Measurements from ENCODE around the gene ALDH1B1. TPM values are rescaled to one million over a fixed set of nuclear protein-coding genes. Genes with fewer than 3 reads are reported as not detected.
"Not testable (repeated sequence)": the region's sequence is repeated elsewhere in the genome, so short reads cannot be mapped to it uniquely, and the experiment has no call there.

The ALDH1B1 gene
- total and polyA plus RNA-seq, 2 donors = 51.0 to 239 TPM

DNA sequence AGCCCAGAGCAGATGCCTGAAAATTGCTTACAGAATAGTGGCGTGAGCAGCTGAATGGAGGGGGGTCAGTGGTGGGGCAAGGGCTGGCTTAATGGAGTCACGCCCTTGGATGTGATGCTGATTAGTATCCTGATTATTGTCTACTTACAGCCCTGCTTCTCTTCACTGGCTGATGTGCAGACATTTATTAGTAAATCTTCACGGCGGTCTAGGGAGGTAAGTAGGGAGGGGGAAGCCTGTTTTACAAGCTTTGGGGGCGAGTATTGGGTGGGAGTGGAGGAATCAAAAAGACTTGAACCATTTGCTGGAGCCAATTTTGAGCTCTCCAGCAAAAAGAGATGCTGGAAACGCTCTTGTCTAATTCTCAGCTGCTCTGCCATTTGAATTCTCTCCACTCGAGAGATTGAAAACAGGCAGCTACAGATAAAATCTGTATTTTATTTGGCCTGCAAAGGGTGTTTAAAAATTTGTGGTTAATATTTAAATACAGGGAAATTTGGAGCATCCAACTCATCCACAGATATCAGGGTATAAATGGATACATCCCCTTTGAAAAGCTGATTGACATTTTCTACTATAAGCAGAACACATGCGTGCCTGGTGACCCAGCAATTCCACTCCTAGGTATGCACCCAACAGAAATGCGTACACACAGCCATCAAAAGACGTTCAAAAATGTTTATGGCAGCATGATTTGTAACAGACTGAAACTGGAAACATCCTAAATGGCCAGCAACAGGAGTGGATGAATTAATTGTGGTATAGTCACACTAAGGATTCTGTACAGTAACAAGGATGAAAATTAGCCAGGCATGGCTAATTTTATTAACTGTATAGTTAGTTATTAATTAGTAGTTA, 19.5 kb upstream of the ALDH1B1 start:
- H3K4me1 ChIP-seq (ENCODE audit: insufficient read depth) = no peaks in the 10 kb centered on the region
- 33% methylated on average over 10 of the region's 10 CpGs for WGBS
- H3K36me3 ChIP-seq (ENCODE audit: insufficient read depth) = no peaks in the 10 kb centered on the region
- no peak overlapping the region for H3K27ac ChIP-seq (ENCODE audit: low read depth)
- DNase-seq (ENCODE audit: extremely low spot score) = peak; percentile 79
- no peak overlapping the region for H3K4me3 ChIP-seq (ENCODE audit: low read depth, low read length)

DNA sequence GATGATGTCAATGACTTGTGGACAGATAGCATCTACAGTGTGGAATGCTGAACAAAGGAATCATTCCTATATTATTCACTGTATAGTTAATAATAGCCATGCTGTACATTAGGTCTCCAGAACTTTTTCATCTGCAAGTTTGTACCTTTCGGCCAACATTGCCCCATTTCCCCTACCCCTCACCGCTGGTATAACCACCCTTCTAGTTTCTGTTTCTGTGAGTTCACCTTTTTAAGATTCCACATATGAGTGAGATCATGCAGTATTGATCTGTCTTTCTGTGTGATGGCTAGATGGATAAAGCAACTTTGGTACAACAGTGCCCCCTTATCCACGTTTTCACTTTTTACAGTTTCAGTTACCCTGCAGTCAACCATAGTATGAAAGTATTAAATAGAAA, 18.8 kb upstream of the ALDH1B1 start:
- WGBS = 75% methylated on average over 3 of the region's 3 CpGs
- no peak overlapping the region for H3K27ac ChIP-seq (ENCODE audit: low read depth)
- DNase-seq (ENCODE audit: extremely low spot score) = no peak
- no peaks in the 10 kb centered on the region for H3K36me3 ChIP-seq (ENCODE audit: insufficient read depth)
- no peaks in the 10 kb centered on the region for H3K4me1 ChIP-seq (ENCODE audit: insufficient read depth)
- no peak overlapping the region for H3K4me3 ChIP-seq (ENCODE audit: low read depth, low read length)

DNA sequence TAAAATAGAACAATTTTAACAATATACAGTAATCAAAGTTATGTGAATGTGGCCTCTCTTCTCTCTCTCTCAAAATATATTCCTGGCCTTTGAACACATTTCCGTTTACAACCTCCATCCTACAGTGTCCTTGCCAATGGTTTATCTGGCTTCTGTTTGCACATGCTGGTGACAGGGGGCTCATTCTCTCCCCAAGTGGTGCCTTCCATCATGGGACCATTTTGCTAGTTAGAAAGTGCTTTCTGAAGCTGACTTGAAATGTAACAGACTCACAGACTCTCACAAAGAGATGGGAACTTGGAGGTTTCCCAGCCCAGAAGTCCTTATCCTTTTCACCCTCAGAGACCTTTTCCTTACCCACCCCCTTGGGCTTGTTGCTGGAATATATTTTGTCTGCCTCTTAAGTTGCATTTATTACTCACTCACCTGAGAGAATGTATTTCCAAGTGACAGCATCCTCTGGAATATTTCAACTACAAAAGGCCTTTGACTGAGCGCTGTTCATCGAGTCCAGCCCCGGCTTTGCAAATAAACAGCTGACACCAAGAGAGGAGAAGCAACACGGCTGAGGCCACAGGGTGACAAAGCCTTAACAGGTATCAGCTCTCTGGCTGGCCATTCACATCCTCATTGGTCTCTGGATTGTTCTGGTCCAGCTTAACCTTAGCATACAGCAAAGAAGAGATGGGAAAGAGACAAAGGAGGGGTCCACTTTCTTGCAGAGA, 17.5 kb upstream of the ALDH1B1 start:
- Histone ChIP-seq H3K27ac (ENCODE audit: low read depth) (no peak overlapping the region), H3K36me3 (ENCODE audit: insufficient read depth) (no peaks in the 10 kb centered on the region), H3K4me3 (ENCODE audit: low read depth, low read length) (no peak overlapping the region), H3K4me1 (ENCODE audit: insufficient read depth) (no peaks in the 10 kb centered on the region)
- no peak for DNase-seq (ENCODE audit: extremely low spot score)
- WGBS = 57% methylated on average over 5 of the region's 5 CpGs

DNA sequence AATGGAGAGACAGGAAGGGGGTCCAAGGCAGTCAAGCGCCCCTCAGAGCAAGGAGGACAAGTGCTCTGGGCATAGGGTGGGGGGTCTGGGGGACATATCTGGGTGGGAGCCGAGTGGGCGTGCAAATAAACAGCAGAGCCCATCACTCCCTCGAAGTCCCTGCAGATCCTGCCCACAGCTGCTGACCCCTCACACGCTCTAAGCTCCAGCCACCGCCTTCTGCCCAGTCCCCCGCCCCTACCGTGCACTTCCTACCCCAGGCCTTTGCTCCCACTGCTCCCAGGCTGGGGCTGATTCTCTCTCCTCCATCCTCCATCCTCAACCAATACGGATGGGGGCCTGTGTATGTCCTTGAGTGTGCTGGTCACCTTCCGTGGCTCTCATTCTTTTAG, 16.9 kb upstream of the ALDH1B1 start:
- no peak overlapping the region for H3K4me3 ChIP-seq (ENCODE audit: low read depth, low read length)
- no peaks in the 10 kb centered on the region for H3K36me3 ChIP-seq (ENCODE audit: insufficient read depth)
- WGBS = 82% methylated on average over 10 of the region's 10 CpGs
- no peak overlapping the region for H3K27ac ChIP-seq (ENCODE audit: low read depth)
- H3K4me1 ChIP-seq (ENCODE audit: insufficient read depth) = no peaks in the 10 kb centered on the region
- no peak for DNase-seq (ENCODE audit: extremely low spot score)

DNA sequence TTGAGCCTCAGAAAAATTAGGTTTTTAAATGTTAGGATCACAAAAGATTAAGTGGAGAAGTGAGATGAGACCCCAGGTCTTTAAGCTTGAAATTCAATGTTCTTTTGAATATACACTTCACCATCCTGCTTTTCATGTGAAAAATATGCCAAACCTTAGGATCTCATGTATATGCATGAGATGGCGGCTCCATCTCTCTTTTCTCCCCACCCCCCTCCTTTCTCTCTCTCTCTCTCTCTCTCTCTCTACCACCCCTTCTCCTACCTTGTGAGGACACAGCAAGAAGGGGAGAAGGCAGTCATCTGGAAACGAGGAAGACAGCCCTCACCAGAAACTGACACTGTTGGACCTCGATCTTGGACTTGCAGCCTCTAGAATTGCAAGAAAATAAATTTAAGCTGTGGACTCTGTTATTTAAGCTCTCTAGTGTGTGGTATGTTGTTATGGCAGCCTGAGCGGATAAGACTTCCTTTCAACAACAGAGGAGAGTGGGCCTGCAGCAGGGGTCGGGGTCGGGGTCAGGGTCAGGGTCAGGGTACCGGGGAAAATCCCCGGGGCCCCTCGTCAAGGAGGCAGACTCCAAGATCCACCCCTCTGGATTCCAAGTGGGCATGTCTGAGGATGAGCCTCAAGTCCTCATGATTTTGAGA, 16.4 kb upstream of the ALDH1B1 start:
- no peaks in the 10 kb centered on the region for H3K36me3 ChIP-seq (ENCODE audit: insufficient read depth)
- H3K4me3 ChIP-seq (ENCODE audit: low read depth, low read length) = no peak overlapping the region
- DNase-seq (ENCODE audit: extremely low spot score) = no peak
- no peaks in the 10 kb centered on the region for H3K4me1 ChIP-seq (ENCODE audit: insufficient read depth)
- WGBS = 57% methylated on average over 9 of the region's 9 CpGs
- H3K27ac ChIP-seq (ENCODE audit: low read depth) = no peak overlapping the region

DNA sequence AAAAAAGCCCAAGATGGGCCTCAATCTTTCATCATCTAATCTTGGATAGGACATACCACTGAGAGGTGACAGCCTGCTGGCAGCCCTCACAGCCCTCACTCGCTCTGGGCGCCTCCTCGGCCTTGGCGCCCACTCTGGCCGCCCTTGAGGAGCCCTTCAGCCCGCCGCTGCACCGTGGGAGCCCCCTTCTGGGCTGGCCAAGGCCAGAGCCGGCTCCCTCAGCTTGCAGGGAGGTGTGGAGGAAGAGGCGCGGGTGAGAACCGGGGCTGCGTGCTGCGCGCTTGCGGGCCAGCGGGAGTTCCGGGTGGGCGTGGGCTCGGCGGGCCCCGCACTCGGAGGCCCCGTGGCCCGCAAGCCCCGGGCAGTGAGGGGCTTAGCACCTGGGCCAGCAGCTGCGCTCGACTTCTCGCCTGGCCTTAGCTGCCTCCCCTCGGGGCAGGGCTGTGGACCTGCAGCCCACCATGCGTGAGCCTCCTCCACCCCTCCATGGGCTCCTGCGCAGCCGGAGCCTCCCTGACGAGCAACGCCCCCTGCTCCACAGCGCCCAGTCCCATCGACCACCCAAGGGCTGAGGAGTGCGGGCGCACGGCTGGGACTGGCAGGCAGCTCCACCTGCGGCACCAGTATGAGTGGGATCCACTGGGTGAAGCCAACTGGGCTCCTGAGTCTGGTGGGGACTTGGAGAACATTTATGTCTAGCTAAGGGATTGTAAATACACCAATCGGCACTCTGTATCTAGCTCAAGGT, 15.0 kb upstream of the ALDH1B1 start:
- H3K27ac ChIP-seq (ENCODE audit: low read depth) = not testable (repeated sequence)
- WGBS = 96% methylated on average over 42 of the region's 42 CpGs

DNA sequence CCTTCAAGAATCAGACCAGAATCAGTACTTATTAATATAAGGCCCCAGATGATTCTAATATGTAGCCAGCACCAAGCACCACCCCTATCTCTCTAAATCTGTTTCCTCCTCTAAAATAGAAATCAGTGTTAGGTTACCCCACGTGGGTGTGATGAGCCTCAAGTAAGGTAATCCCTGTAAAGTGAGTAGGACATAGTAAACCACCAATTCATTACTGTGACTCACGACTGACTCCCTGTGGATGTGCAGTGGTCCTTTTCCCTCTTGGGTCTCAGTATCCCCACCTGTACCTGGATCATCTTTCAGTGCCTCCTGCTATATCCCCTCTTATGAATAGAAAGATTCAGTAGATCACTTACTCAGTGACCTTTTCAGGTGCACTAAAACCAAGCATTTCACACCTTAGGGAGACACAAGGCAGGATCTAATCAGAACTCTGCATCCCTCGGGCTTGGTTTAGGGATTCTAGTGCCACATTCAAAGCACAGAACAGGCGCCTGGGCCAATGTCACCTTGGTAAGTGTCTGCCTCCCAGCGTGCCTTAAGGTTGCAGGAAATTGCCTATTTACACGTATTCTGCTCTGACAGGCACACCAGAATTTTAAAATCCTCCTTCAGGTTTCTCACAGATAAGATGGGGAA, 12.2 kb upstream of the ALDH1B1 start:
- H3K4me1 ChIP-seq (ENCODE audit: insufficient read depth) = no peaks in the 10 kb centered on the region
- H3K36me3 ChIP-seq (ENCODE audit: insufficient read depth) = no peaks in the 10 kb centered on the region
- DNase-seq (ENCODE audit: extremely low spot score) = no peak
- peak overlapping the region; percentile 18 for H3K27ac ChIP-seq (ENCODE audit: low read depth)
- 77% methylated on average over 6 of the region's 6 CpGs for WGBS
- no peak overlapping the region for H3K4me3 ChIP-seq (ENCODE audit: low read depth, low read length)

More for the DNA sequence above, 15.0 kb upstream of the ALDH1B1 start:
- DNase-seq (ENCODE audit: extremely low spot score); H3K4me3 ChIP-seq (ENCODE audit: low read depth, low read length); H3K36me3 ChIP-seq (ENCODE audit: insufficient read depth); H3K4me1 ChIP-seq (ENCODE audit: insufficient read depth): not testable (repeated sequence)

DNA sequence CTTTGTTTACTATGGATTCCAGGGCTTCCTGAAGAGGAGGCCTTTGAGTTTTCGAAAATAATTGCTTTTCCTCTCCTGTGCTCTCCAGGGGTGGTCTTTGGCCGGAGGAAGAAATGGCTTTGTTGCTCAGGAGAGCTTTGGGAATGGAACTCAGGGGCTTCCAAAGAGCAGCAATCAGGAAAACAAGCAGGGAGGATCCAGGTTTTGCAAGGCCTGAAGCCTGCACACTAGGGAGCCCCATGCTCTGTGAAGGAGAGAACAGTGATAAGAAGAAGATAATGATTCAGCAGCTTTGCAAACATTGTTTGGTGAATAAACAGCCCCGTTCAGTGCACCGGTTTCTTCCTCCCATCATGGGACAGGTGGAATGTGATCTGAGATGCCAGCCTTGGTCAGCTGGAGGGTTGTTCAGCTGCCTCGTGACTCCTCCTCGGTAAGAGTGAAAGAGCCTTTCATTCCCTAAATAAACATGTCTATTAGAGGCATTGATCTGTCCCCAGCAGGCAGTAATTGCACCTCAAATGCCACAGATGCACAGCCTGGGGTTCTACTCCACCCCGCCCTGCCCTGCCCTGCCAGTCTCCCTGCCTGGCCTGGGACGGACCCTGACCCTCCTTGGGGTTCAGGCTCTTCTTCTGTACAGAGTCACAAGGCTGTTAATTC, 11.5 kb upstream of the ALDH1B1 start:
- Histone ChIP-seq H3K27ac (ENCODE audit: low read depth) (no peak overlapping the region), H3K4me1 (ENCODE audit: insufficient read depth) (no peaks in the 10 kb centered on the region), H3K4me3 (ENCODE audit: low read depth, low read length) (no peak overlapping the region), H3K36me3 (ENCODE audit: insufficient read depth) (no peaks in the 10 kb centered on the region)
- WGBS = 46% methylated on average over 8 of the region's 8 CpGs
- no peak for DNase-seq (ENCODE audit: extremely low spot score)

DNA sequence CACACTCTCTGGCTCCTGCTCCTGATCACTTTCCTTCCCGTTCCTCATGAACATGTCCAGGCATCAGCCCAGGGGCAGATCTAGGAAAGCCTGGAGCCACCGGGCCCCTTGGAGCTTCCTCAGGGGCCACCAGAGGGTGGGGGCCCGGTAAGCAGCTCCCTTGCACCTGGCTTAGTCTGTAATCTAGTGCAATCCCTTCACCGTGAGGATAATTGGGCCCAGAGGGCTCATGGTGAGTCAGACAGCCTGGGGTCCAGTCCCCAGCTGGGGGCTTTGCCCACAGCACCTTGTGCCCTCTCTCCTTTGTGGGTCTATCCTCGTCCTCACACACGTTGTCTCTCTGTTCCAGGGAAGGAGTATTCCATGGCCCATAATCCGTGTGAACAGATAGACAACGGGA, 10.4 kb upstream of the ALDH1B1 start:
- no peaks in the 10 kb centered on the region for H3K36me3 ChIP-seq (ENCODE audit: insufficient read depth)
- no peak for DNase-seq (ENCODE audit: extremely low spot score)

DNA sequence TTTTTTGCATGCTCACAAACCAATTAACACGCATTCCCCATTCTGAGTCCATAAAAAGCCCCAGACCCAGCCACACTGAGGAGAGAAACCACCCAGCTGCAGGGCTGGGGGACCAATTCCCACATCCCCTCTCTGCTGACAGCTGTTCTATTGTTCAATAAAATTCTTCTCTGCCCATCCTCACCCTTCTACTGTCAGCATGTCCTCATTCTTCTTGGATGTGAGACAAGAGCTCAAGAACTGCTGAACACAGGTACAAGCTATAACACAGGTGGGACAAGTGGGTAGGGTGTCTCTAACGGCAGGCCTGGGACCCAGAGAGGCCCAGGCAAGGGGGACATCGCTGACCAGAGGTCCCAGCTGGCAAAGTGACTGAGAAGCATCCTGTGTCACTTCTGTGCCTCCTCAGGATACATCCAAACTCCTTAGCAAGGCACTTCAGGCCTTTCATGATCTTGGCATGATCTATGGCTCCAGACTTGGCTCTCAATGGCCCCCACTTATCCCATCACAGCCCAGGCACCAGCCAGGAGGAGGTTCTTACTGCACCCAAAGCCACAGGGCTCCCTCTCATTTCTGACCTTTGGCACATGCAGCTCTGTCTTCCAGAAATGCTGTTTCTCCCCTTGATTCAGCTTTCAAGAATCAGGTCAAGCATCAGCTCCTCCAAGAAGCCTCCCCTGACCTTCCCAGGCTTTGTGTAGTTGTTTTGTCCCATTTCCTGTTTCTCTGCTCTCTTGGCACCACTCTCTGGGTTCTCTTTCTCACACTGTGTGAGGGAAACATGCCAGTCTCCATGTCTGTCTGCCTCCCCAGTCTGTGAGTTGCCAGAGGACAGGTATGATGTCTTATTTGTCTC, 7.3 kb upstream of the ALDH1B1 start:
- Histone ChIP-seq H3K4me3 (ENCODE audit: low read depth, low read length) (no peak overlapping the region), H3K36me3 (ENCODE audit: insufficient read depth) (no peaks in the 10 kb centered on the region), H3K27ac (ENCODE audit: low read depth) (no peak overlapping the region), H3K4me1 (ENCODE audit: insufficient read depth) (no peaks in the 10 kb centered on the region)
- no peak for DNase-seq (ENCODE audit: extremely low spot score)
- 86% methylated on average over 3 of the region's 3 CpGs for WGBS

More for the DNA sequence above, 10.4 kb upstream of the ALDH1B1 start:
- 86% methylated on average over 8 of the region's 8 CpGs for WGBS
- Histone ChIP-seq H3K4me3 (ENCODE audit: low read depth, low read length) (no peak overlapping the region), H3K4me1 (ENCODE audit: insufficient read depth) (no peaks in the 10 kb centered on the region), H3K27ac (ENCODE audit: low read depth) (no peak overlapping the region)

DNA sequence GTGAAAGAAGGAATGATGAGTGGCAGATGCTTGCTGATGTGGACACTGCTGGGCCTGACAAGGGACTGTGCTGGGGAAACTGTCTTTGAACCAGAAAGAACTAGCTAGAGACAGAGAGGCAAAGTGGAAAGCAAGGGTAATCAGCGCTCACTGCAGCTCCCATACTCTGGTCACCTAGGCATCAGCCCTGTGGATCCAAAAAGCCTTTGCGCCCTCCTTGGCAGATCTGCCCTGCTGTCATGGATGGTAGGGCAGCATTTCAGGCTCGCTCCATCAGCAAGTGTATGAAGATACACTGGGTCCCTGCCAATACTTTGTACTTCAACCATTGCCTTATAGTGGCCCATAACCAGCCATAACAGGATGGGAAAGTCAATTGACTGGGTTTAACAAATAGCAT, 6.6 kb upstream of the ALDH1B1 start:
- no peak overlapping the region for H3K27ac ChIP-seq (ENCODE audit: low read depth)
- H3K36me3 ChIP-seq (ENCODE audit: insufficient read depth) = no peaks in the 10 kb centered on the region
- H3K4me3 ChIP-seq (ENCODE audit: low read depth, low read length) = no peak overlapping the region
- WGBS = 98% methylated on average over 3 of the region's 3 CpGs
- H3K4me1 ChIP-seq (ENCODE audit: insufficient read depth) = no peaks in the 10 kb centered on the region
- DNase-seq (ENCODE audit: extremely low spot score) = no peak

DNA sequence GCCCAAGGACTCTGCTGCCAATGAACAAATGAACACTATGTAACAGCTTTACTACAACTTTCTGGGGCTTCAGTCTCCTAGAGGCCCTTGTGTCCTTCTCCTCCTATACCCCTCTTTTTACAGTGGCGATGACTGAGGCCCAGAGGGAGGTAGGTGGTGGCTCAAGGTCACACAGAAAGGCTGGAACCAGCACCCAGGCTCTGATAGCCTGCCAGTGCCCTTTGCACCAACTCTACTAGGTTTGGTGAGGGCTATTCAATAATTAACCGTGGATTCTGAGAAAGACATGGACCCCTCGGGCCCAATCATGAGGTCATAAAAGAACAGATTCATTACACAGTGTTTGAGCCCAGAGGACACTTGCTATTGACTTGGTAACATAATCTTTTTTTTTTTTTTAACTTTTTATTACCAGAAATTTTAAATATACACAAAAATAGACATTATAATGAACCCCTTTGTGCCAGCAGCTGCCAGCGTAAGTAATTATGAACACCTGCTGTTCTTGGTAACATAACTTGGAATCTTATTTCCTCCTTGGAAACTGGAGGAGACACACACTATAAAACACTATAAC, 6.1 kb upstream of the ALDH1B1 start:
- H3K36me3 ChIP-seq (ENCODE audit: insufficient read depth) = no peaks in the 10 kb centered on the region
- no peak overlapping the region for H3K4me3 ChIP-seq (ENCODE audit: low read depth, low read length)
- DNase-seq (ENCODE audit: extremely low spot score) = no peak
- H3K27ac ChIP-seq (ENCODE audit: low read depth) = no peak overlapping the region
- 89% methylated on average over 4 of the region's 4 CpGs for WGBS
- H3K4me1 ChIP-seq (ENCODE audit: insufficient read depth) = no peaks in the 10 kb centered on the region

Data from urinary bladder (tissue), 4 donors.